GM12801 (cell line): ENCODE results near the gene CORO6.

ENCODE experiments used
- TF ChIP-seq, protein P1 (sequence below): IDR thresholded peaks from one replicate; pipeline ENCODE4 v1.5.1; 2011; ENCODE audit warnings: control low read depth; ENCODE audit not compliant: insufficient read length; ENCODE audit errors: extremely low read depth

The CORO6 gene

GRCh38 chr17:29621751-29622194 is 939 bp downstream of the CORO6 start:
- TF ChIP-seq, protein P1, sequence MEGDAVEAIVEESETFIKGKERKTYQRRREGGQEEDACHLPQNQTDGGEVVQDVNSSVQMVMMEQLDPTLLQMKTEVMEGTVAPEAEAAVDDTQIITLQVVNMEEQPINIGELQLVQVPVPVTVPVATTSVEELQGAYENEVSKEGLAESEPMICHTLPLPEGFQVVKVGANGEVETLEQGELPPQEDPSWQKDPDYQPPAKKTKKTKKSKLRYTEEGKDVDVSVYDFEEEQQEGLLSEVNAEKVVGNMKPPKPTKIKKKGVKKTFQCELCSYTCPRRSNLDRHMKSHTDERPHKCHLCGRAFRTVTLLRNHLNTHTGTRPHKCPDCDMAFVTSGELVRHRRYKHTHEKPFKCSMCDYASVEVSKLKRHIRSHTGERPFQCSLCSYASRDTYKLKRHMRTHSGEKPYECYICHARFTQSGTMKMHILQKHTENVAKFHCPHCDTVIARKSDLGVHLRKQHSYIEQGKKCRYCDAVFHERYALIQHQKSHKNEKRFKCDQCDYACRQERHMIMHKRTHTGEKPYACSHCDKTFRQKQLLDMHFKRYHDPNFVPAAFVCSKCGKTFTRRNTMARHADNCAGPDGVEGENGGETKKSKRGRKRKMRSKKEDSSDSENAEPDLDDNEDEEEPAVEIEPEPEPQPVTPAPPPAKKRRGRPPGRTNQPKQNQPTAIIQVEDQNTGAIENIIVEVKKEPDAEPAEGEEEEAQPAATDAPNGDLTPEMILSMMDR = no peak

- TF ChIP-seq, protein P1 = no peak
Measured at GRCh38 chr17:29620779-29621500, 1.8 kb downstream of the CORO6 start.

GRCh38 chr17:29620271-29620670 is 2.4 kb downstream of the CORO6 start:
- TF ChIP-seq, protein P1 = no peak

DNA sequence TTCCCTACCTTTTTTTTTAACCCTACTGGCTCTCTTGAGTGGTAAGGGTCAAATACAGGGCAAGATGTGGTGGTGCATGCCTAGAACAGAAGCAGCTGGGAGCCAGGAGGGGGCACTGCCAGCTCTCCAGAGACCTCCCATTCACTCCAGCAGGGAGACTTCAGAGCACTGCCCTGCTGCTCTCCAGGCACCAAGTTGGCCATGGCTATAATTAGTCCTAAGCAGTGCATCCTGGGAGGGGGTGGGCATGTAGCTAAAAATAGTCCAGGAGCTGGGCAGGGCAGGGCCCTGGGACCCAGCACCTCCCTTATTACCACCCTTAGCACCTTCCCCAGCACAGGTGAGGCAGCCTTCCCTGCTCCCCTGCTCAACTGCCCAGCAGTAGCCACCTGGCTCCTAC is 3.5 kb downstream of the CORO6 start:
- TF ChIP-seq, protein P1 = no peak

- TF ChIP-seq, protein P1 = no peak
Measured at GRCh38 chr17:29618272-29619065, 4.2 kb downstream of the CORO6 start.

- TF ChIP-seq, protein P1 = no peak
Measured at GRCh38 chr17:29617481-29618271, 5.0 kb downstream of the CORO6 start.

GRCh38 chr17:29617125-29617480 is 5.6 kb downstream of the CORO6 start:
- TF ChIP-seq, protein P1 = no peak
